SK-N-MC (cell line): Measurements from ENCODE around the gene PLA2G6.

ENCODE experiments used
- DNase-seq: peaks from one replicate; pipeline ENCODE4 v3.0.0-alpha.2; 2011; ENCODE audit warnings: low read depth, low spot score
- H3K27ac ChIP-seq: fragments of 200-600 bp; sonication (generic); 2 replicates; pipeline ENCODE4 v1.5.1; 2016; ENCODE audit warnings: mixed run types
- H3K36me3 ChIP-seq: fragments of 200-600 bp; sonication (generic); 2 replicates; pipeline ENCODE4 v1.6.1; 2017; ENCODE audit warnings: antibody characterized with exemption, low read length, mixed read lengths; ENCODE audit not compliant: insufficient read depth
- H3K4me3 ChIP-seq: fragments of 200-600 bp; sonication (generic); 2 replicates; pipeline ENCODE4 v1.5.1; 2016
- H3K9ac ChIP-seq: fragments of 200-600 bp; sonication (generic); 2 replicates; pipeline ENCODE4 v1.8.0; 2017; ENCODE audit warnings: mixed run types, mixed read lengths; ENCODE audit not compliant: insufficient read length
- H3K9me3 ChIP-seq: fragments of 200-600 bp; sonication (generic); 2 replicates; pipeline ENCODE4 v1.6.1; 2017; ENCODE audit warnings: low read depth, mild to moderate bottlenecking, antibody characterized with exemption, low read length, moderate library complexity, mixed read lengths
- EZH2 ChIP-seq: fragments of 200-600 bp; sonication (generic); IDR thresholded peaks from one replicate; pipeline ENCODE4 v1.6.1; 2017; ENCODE audit warnings: antibody characterized with exemption
- FOXP2 ChIP-seq: optimal IDR thresholded peaks from 2 replicates; pipeline ENCODE3; 2011; ENCODE audit warnings: mild to moderate bottlenecking, moderate library complexity; ENCODE audit not compliant: insufficient read depth; ENCODE audit errors: extremely low read length, control extremely low read depth
- POLR2AphosphoS5 ChIP-seq: IDR thresholded peaks from 2 replicates; pipeline ENCODE4 v1.6.1; 2012; ENCODE audit warnings: mild to moderate bottlenecking, low read depth, low read length, borderline replicate concordance

Gene PLA2G6

GRCh38 chr22:38109371-38110001, 72.1 kb downstream of the PLA2G6 start:
- no peaks in the 10 kb centered on the region for H3K9me3 ChIP-seq
- TF ChIP-seq POLR2AphosphoS5 = no peak
- TF ChIP-seq EZH2 = no peak
- no peak for TF ChIP-seq FOXP2
- H3K27ac ChIP-seq = no peak overlapping the region
- no peak for DNase-seq
- no peaks in the 10 kb centered on the region for H3K36me3 ChIP-seq
- H3K9ac ChIP-seq = no peak overlapping the region
- H3K4me3 ChIP-seq = no peak overlapping the region

GRCh38 chr22:38108561-38109319, 72.9 kb downstream of the PLA2G6 start:
- no peak overlapping the region for H3K9ac ChIP-seq
- H3K27ac ChIP-seq = no peak overlapping the region
- no peaks in the 10 kb centered on the region for H3K36me3 ChIP-seq
- TF ChIP-seq FOXP2 (no peak), EZH2 (no peak), POLR2AphosphoS5 (no peak)
- no peak for DNase-seq
- H3K4me3 ChIP-seq = no peak overlapping the region
- H3K9me3 ChIP-seq = no peaks in the 10 kb centered on the region

- Histone ChIP-seq H3K9me3 (no peaks in the 10 kb centered on the region), H3K9ac (no peak overlapping the region), H3K27ac (no peak overlapping the region), H3K36me3 (no peaks in the 10 kb centered on the region), H3K4me3 (no peak overlapping the region)
- TF ChIP-seq POLR2AphosphoS5 = no peak
- no peak for DNase-seq
Measured at GRCh38 chr22:38107692-38108515, 73.7 kb downstream of the PLA2G6 start.

- Histone ChIP-seq H3K4me3 (no peak overlapping the region), H3K36me3 (no peaks in the 10 kb centered on the region), H3K9me3 (no peaks in the 10 kb centered on the region), H3K27ac (no peak overlapping the region), H3K9ac (no peak overlapping the region)
- no peak for TF ChIP-seq EZH2
- no peak for TF ChIP-seq POLR2AphosphoS5
- no peak for TF ChIP-seq FOXP2
- DNase-seq = no peak
Measured at GRCh38 chr22:38106814-38107578, 74.6 kb downstream of the PLA2G6 start.

- TF ChIP-seq EZH2 = no peak
- TF ChIP-seq FOXP2 = no peak
- no peak for TF ChIP-seq POLR2AphosphoS5
- Histone ChIP-seq H3K9ac (no peak overlapping the region), H3K4me3 (no peak overlapping the region), H3K36me3 (no peaks in the 10 kb centered on the region), H3K9me3 (no peaks in the 10 kb centered on the region), H3K27ac (no peak overlapping the region)
- no peak for DNase-seq
Measured at GRCh38 chr22:38104084-38104483, 77.5 kb downstream of the PLA2G6 start.

- no peaks in the 10 kb centered on the region for H3K36me3 ChIP-seq
- H3K9me3 ChIP-seq = no peaks in the 10 kb centered on the region
- no peak overlapping the region for H3K27ac ChIP-seq
- DNase-seq = no peak
- no peak overlapping the region for H3K4me3 ChIP-seq
- no peak overlapping the region for H3K9ac ChIP-seq
- no peak for TF ChIP-seq FOXP2
- TF ChIP-seq EZH2 = no peak
- TF ChIP-seq POLR2AphosphoS5 = no peak
Measured at GRCh38 chr22:38103641-38104040, 78.0 kb downstream of the PLA2G6 start.

GRCh38 chr22:38098410-38099249, 83.0 kb downstream of the PLA2G6 start:
- Histone ChIP-seq H3K4me3 (no peak overlapping the region), H3K9ac (no peak overlapping the region), H3K9me3 (no peaks in the 10 kb centered on the region), H3K27ac (no peak overlapping the region), H3K36me3 (no peaks in the 10 kb centered on the region)
- TF ChIP-seq EZH2 (no peak), POLR2AphosphoS5 (no peak), FOXP2 (no peak)
- DNase-seq = no peak
